C4-2B (cell line): ENCODE measurements around the gene YAE1.

Experiments
- H3K27ac ChIP-seq: fragments of 450-650 bp; 2 replicates; pipeline ENCODE4 v1.5.1; 2017
- CTCF ChIP-seq: fragments of 450-650 bp; conservative IDR thresholded peaks from 2 replicates; pipeline ENCODE4 v1.5.1; 2017; ENCODE audit warnings: mild to moderate bottlenecking
- ZFX ChIP-seq: fragments of 450-650 bp; IDR thresholded peaks from 2 replicates; pipeline ENCODE4 v1.6.1; 2017

YAE1 gene

GRCh38 chr7:39588416-39588815 lies 22.2 kb downstream of the YAE1 start:
- no peak for TF ChIP-seq CTCF
- no peak for TF ChIP-seq ZFX
- no peak overlapping the region for H3K27ac ChIP-seq

GRCh38 chr7:39589323-39590111 lies 23.3 kb downstream of the YAE1 start:
- no peak for TF ChIP-seq ZFX
- no peak for TF ChIP-seq CTCF
- no peak overlapping the region for H3K27ac ChIP-seq

GRCh38 chr7:39592586-39592985 lies 26.4 kb downstream of the YAE1 start:
- H3K27ac ChIP-seq, result no peak overlapping the region
- TF ChIP-seq CTCF (no peak), ZFX (no peak)

- TF ChIP-seq CTCF (no peak), ZFX (no peak)
- H3K27ac ChIP-seq, result no peak overlapping the region
These were observed 28.9 kb downstream of the YAE1 start for GRCh38 chr7:39594988-39595620.

DNA sequence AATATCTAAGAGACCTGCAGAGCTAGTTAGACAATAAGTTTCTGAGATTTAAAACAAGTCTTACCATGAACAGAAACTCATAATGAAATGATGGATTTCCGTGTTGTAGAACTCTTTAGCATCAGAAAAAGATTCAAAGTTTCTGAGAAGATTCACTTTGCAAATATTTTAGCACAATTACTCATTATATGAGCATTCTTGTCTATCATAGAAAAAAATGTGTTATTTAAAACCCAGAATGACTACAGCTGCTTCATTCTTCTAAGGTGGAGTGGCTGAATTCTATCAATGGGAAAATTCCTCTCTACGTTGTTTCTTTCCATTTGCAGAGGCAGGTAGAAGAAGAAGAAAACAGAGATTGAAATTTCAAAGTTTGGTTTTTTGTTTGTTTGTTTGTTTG lies 36.1 kb downstream of the YAE1 start:
- TF ChIP-seq CTCF (no peak), ZFX (no peak)
- H3K27ac ChIP-seq, result no peak overlapping the region

- no peak for TF ChIP-seq CTCF
- no peak for TF ChIP-seq ZFX
- no peak overlapping the region for H3K27ac ChIP-seq
These were observed 37.7 kb downstream of the YAE1 start for GRCh38 chr7:39603924-39604323.

- H3K27ac ChIP-seq, result no peak overlapping the region
- TF ChIP-seq CTCF (no peak), ZFX (no peak)
These were observed 38.9 kb downstream of the YAE1 start for GRCh38 chr7:39605087-39605486.
